Endodermal cell (in vitro differentiated cells): ENCODE data around the gene EED. TPM values are rescaled to one million over a fixed set of nuclear protein-coding genes. Genes with fewer than 3 reads are reported as not detected.
"Not testable (repeated sequence)": the region's sequence is repeated elsewhere in the genome, so short reads cannot be mapped to it uniquely, and the experiment has no call there.

Experiments
- DNase-seq: peaks from one replicate; pipeline ENCODE4 v3.0.0-alpha.2; 2017
- H3K27ac ChIP-seq: 2 replicates; pipeline ENCODE4 v1.5.1; 2013; ENCODE audit warnings: mild to moderate bottlenecking, low read depth, low read length, moderate library complexity
- H3K27me3 ChIP-seq: 2 replicates; pipeline ENCODE4 v1.6.1; 2013; ENCODE audit warnings: mild to moderate bottlenecking, low read length, moderate library complexity; ENCODE audit not compliant: insufficient read depth, control insufficient read depth, poor library complexity, severe bottlenecking
- H3K36me3 ChIP-seq: 2 replicates; pipeline ENCODE4 v1.7.0; 2013; ENCODE audit warnings: mild to moderate bottlenecking, low read length, moderate library complexity; ENCODE audit not compliant: control insufficient read depth, insufficient read depth
- H3K4me1 ChIP-seq: one replicate; pipeline ENCODE4 v1.7.0; 2013; ENCODE audit warnings: low read length; ENCODE audit not compliant: control insufficient read depth, insufficient read depth
- H3K4me3 ChIP-seq: 2 replicates; pipeline ENCODE4 v1.5.1; 2013; ENCODE audit warnings: mild to moderate bottlenecking, low read length, moderate library complexity
- H3K9ac ChIP-seq: 2 replicates; pipeline ENCODE4 v1.6.1; 2013; ENCODE audit warnings: mild to moderate bottlenecking, low read length, moderate library complexity; ENCODE audit not compliant: poor library complexity, severe bottlenecking; ENCODE audit errors: extremely low read depth
- H3K9me3 ChIP-seq: 2 replicates; pipeline ENCODE4 v1.6.1; 2013; ENCODE audit warnings: mild to moderate bottlenecking, low read length, moderate library complexity; ENCODE audit not compliant: control insufficient read depth
- H3K27ac Mint-ChIP-seq: 2 replicates; pipeline ENCODE4 v1.8.0; 2020; ENCODE audit warnings: mixed read lengths
- H3K27me3 Mint-ChIP-seq: 2 replicates; pipeline ENCODE4 v1.8.0; 2021; ENCODE audit warnings: mild to moderate bottlenecking, mixed read lengths; ENCODE audit not compliant: insufficient read depth
- H3K36me3 Mint-ChIP-seq: 2 replicates; pipeline ENCODE4 v1.8.0; 2020; ENCODE audit warnings: low read depth, mixed read lengths
- H3K4me1 Mint-ChIP-seq: 2 replicates; pipeline ENCODE4 v1.8.0; 2020; ENCODE audit warnings: mixed read lengths
- H3K4me3 Mint-ChIP-seq: 2 replicates; pipeline ENCODE4 v1.8.0; 2020; ENCODE audit warnings: mild to moderate bottlenecking, moderate library complexity, mixed read lengths
- H3K9me3 Mint-ChIP-seq: 2 replicates; pipeline ENCODE4 v1.8.0; 2020; ENCODE audit warnings: mild to moderate bottlenecking, mixed read lengths
- WGBS, 2 experiments: methylation state at CpG; one replicate each; pipeline versions ENCODE4 v1.1.5 to v1.1.7; 2013; ENCODE audit warnings: missing lambda C conversion rate in 2 of 2, mixed read lengths in 1 of 2; ENCODE audit not compliant: insufficient coverage in 1 of 2, insufficient read length in 1 of 2; 5-methylcytosine and 5-hydroxymethylcytosine counted together
- total RNA-seq, 2 donors: library from RNA; stranded (reverse); fragmentation: NEBNext Ultra II Directional in 1 of 2; extraction: Animal tissue kit (Norgen Biotek cat#: 25700) in 1 of 2; gene quantifications; 2 replicates in 1 of 2; 3 replicates in 1 of 2; pipeline ENCODE4 v1.2.1, GENCODE V29; 2021
- TF ChIP-seq, protein P1 (sequence below): fragments of 200-600 bp; sonication (generic); conservative IDR thresholded peaks from 2 replicates; pipeline ENCODE4 v1.5.0; 2021; ENCODE audit warnings: antibody characterized with exemption, mild to moderate bottlenecking

The EED gene
- total RNA-seq, 2 donors from 2014 or later = 29.2 to 39.2 TPM

DNA sequence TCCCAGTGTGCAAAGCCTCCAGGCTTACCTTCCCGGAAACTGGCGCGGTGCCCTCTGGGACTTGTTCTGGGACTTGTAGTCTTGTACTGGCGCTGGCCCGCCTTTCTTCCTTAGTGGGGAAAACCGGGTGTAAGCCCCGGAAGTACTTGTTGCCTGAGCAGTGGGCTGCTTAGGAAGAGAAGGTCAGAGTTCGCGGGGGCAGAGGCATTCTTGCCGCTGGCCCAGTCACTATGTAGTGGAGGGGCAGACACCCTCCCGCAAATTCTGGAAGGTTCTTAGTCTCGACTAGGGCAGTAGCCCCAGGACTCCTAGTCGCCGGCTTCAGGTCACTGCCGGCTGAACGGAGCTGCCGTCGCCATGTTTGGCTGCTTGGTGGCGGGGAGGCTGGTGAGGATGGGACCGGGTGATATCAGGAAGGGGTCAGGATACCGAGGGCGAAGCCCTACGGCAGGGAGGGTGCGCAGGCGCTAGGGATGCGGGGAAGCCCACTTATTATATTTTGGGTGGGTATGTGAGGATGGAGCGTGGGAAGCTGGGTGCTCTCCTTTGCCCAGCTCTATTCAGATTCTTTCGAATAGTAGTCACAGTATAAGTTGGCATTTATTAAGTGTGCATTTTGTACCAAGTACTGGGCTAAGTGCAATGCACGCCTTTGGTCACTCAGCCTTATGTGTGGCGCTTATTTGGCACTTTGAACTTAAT, 57.7 kb downstream of the EED start, which contains the start of gene HIKESHI:
Gene HIKESHI, plus strand, starts transcription at position 149 of the 702 bp plus-strand sequence. Its CDS starts 209 bp downstream, at position 358.
- 0 to 1% methylated on average over 15 to 30 of the region's 30 CpGs for whole genome bisulfite sequencing, 2 experiments
- H3K4me3 Mint-ChIP-seq = peak within 1 kb of the TSS; percentile 93

DNA sequence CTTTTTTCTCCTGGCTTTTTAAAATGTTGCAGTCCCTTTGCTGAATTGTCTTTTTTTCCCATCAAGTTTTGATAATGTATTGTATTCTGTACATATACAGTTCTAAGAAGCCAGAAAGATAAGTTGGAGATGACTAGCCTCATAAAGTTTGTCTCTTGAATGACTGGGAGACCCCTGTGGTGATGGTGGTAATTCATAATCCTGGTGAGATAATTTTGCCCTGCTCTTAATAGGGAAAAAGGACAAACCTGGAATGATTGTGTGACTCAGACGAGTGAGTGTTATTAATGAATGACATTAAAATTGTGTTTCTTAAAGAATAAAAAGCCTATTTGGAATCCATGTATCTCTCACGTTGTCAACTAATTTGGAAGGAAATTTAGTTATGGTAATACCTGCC, 58.7 kb downstream of the EED start:
- peak overlapping the region; percentile 40 for H3K27ac Mint-ChIP-seq
- H3K4me3 ChIP-seq = peak overlapping the region; percentile 99

More for the DNA sequence above, 57.7 kb downstream of the EED start, which contains the start of gene HIKESHI:
- Histone ChIP-seq H3K27me3 (no peaks in the 10 kb centered on the region), H3K4me1 (peaks cover 5% of the 10 kb centered on the region), H3K9me3 (no peaks in the 10 kb centered on the region), H3K36me3 (peaks cover 4% of the 10 kb centered on the region), H3K27ac (peak within 1 kb of the TSS; percentile 65), H3K4me3 (peak within 1 kb of the TSS; percentile 99), H3K9ac (peak within 1 kb of the TSS; percentile 82)
- Mint-ChIP-seq H3K36me3 (peaks cover 13% of the 10 kb centered on the region), H3K4me1 (peaks cover 20% of the 10 kb centered on the region), H3K27me3 (no peaks in the 10 kb centered on the region), H3K27ac (peak within 1 kb of the TSS; percentile 93), H3K9me3 (peaks cover 2% of the 10 kb centered on the region)
- TF ChIP-seq, protein P1, sequence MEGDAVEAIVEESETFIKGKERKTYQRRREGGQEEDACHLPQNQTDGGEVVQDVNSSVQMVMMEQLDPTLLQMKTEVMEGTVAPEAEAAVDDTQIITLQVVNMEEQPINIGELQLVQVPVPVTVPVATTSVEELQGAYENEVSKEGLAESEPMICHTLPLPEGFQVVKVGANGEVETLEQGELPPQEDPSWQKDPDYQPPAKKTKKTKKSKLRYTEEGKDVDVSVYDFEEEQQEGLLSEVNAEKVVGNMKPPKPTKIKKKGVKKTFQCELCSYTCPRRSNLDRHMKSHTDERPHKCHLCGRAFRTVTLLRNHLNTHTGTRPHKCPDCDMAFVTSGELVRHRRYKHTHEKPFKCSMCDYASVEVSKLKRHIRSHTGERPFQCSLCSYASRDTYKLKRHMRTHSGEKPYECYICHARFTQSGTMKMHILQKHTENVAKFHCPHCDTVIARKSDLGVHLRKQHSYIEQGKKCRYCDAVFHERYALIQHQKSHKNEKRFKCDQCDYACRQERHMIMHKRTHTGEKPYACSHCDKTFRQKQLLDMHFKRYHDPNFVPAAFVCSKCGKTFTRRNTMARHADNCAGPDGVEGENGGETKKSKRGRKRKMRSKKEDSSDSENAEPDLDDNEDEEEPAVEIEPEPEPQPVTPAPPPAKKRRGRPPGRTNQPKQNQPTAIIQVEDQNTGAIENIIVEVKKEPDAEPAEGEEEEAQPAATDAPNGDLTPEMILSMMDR = no peak
- DNase-seq = peak; percentile 98

DNA sequence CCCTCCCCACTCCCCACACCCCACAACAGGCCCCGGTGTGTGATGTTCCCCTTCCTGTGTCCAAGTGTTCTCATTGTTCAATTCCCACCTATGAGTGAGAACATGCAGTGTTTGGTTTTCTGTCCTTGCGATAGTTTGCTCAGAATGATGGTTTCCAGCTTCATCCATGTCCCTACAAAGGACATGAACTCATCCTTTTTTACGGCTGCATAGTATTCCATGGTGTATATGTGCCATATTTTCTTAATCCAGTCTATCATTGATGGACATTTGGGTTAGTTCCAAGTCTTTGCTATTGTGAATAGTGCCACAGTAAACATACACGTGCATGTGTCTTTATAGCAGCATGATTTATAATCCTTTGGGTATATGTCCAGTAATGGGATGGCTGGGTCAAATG, 64.2 kb downstream of the EED start:
- H3K9me3 ChIP-seq, H3K4me1 ChIP-seq, H3K9me3 Mint-ChIP-seq, H3K27me3 Mint-ChIP-seq, H3K4me3 Mint-ChIP-seq, DNase-seq, H3K9ac ChIP-seq, H3K27ac Mint-ChIP-seq, H3K27me3 ChIP-seq, H3K4me3 ChIP-seq, H3K27ac ChIP-seq, H3K36me3 ChIP-seq: not testable (repeated sequence)
- H3K36me3 Mint-ChIP-seq = peaks cover 54% of the 10 kb centered on the region
- WGBS, 2 experiments = no CpG with 5 or more reads among the region's 4 CpGs
- H3K4me1 Mint-ChIP-seq = peaks cover 29% of the 10 kb centered on the region

More for the DNA sequence above, 58.7 kb downstream of the EED start:
- Histone ChIP-seq H3K27ac (no peak overlapping the region), H3K36me3 (peaks cover 4% of the 10 kb centered on the region), H3K9me3 (no peaks in the 10 kb centered on the region), H3K27me3 (no peaks in the 10 kb centered on the region), H3K9ac (peak overlapping the region; percentile 82), H3K4me1 (peaks cover 5% of the 10 kb centered on the region)
- Mint-ChIP-seq H3K36me3 (peaks cover 14% of the 10 kb centered on the region), H3K9me3 (peaks cover 2% of the 10 kb centered on the region), H3K27me3 (no peaks in the 10 kb centered on the region), H3K4me1 (peaks cover 20% of the 10 kb centered on the region), H3K4me3 (peak overlapping the region; percentile 93)
- WGBS, 2 experiments = 86 to 95% methylated on average over 2 of the region's 2 CpGs
- TF ChIP-seq, protein P1 = no peak
- no peak for DNase-seq
